Keratinocyte (primary cell): ENCODE measurements around the gene IGSF9. TPM values are rescaled to one million over a fixed set of nuclear protein-coding genes. Genes with fewer than 3 reads are reported as not detected.

Source experiments
- DNase-seq: peaks from one replicate; pipeline ENCODE4 v3.0.0-alpha.2; 2011; ENCODE audit warnings: low read depth, missing footprints, low spot score
- FAIRE-seq: peaks from 2 replicates; lab custom pipeline; 2011; peaks lifted over from hg19 to GRCh38; lab: Jason Lieb, UNC
- H2AFZ ChIP-seq: 2 replicates; pipeline ENCODE4 v1.6.0; 2012; ENCODE audit warnings: low read length, control low read depth, inconsistent platforms; ENCODE audit not compliant: control insufficient read depth
- H3K27ac ChIP-seq: 2 replicates; pipeline ENCODE4 v1.5.1; 2011; ENCODE audit warnings: low read length; ENCODE audit not compliant: control insufficient read depth, insufficient read depth
- H3K27me3 ChIP-seq: 3 replicates; pipeline ENCODE4 v1.6.0; 2011; ENCODE audit warnings: low read length; ENCODE audit not compliant: control insufficient read depth, insufficient read depth; ENCODE audit errors: extremely low read depth
- H3K36me3 ChIP-seq, 2 experiments: 2 replicates in 1 of 2; 3 replicates in 1 of 2; pipeline ENCODE4 v1.5.1; 2011; ENCODE audit warnings: low read length in 2 of 2, mild to moderate bottlenecking in 1 of 2; ENCODE audit not compliant: control insufficient read depth in 2 of 2, insufficient read depth in 2 of 2; ENCODE audit errors: extremely low read depth in 1 of 2
- H3K4me1 ChIP-seq: 3 replicates; pipeline ENCODE4 v1.5.1; 2011; ENCODE audit warnings: low read length; ENCODE audit not compliant: control insufficient read depth, insufficient read depth; ENCODE audit errors: extremely low read depth
- H3K4me2 ChIP-seq: 3 replicates; pipeline ENCODE4 v1.6.0; 2011; ENCODE audit warnings: low read depth, low read length; ENCODE audit not compliant: control insufficient read depth, insufficient read depth; ENCODE audit errors: extremely low read depth
- H3K4me3 ChIP-seq, 3 experiments: fragments of 200-600 bp in 1 of 3; sonication (generic) in 1 of 3; 2 replicates in 2 of 3; 3 replicates in 1 of 3; pipeline ENCODE4 v1.5.1; 2011 to 2016; ENCODE audit warnings: low read length in 3 of 3, mild to moderate bottlenecking in 3 of 3, control low read depth in 2 of 3, inconsistent platforms in 1 of 3, low read depth in 1 of 3, mixed read lengths in 1 of 3, mixed run types in 1 of 3, moderate library complexity in 1 of 3; ENCODE audit not compliant: control insufficient read depth in 2 of 3, insufficient read depth in 2 of 3; ENCODE audit errors: extremely low read depth in 1 of 3
- H3K79me2 ChIP-seq: 2 replicates; pipeline ENCODE4 v1.6.0; 2012; ENCODE audit warnings: low read length; ENCODE audit not compliant: control insufficient read depth, insufficient read depth
- H3K9ac ChIP-seq: 3 replicates; pipeline ENCODE4 v1.6.0; 2011; ENCODE audit warnings: low read length; ENCODE audit not compliant: control insufficient read depth, insufficient read depth; ENCODE audit errors: extremely low read depth
- H3K9me1 ChIP-seq: 3 replicates; pipeline ENCODE4 v1.6.0; 2011; ENCODE audit warnings: low read length; ENCODE audit not compliant: control insufficient read depth, insufficient read depth; ENCODE audit errors: extremely low read depth
- H3K9me3 ChIP-seq: 2 replicates; pipeline ENCODE4 v1.5.1; 2012; ENCODE audit warnings: low read depth, low read length; ENCODE audit not compliant: control insufficient read depth
- H4K20me1 ChIP-seq: 3 replicates; pipeline ENCODE4 v1.6.0; 2011; ENCODE audit warnings: low read length; ENCODE audit not compliant: control insufficient read depth, insufficient read depth; ENCODE audit errors: extremely low read depth
- CTCF ChIP-seq, 3 experiments: IDR thresholded peaks in 1 of 3; conservative IDR thresholded peaks in 1 of 3; optimal IDR thresholded peaks in 1 of 3; 2 replicates in 2 of 3; 3 replicates in 1 of 3; pipeline versions ENCODE3 to v1.5.1; 2011; ENCODE audit warnings: low read length in 3 of 3, mild to moderate bottlenecking in 3 of 3, moderate library complexity in 2 of 3, control low read depth in 1 of 3, inconsistent platforms in 1 of 3; ENCODE audit not compliant: insufficient read depth in 2 of 3; ENCODE audit errors: extremely low read depth in 1 of 3
- EZH2 ChIP-seq: IDR thresholded peaks from one replicate; pipeline ENCODE4 v1.6.1; 2012; ENCODE audit warnings: inconsistent platforms, mild to moderate bottlenecking, low read length, moderate library complexity
- dilution Hi-C: fragments of 300-500 bp; cut with MboI; formaldehyde crosslinking; loops from one replicate; pipeline ENCODE4 v1.7.0; 2020; ENCODE audit warnings: low sequenced_read_pairs; ENCODE audit not compliant: extremely low pct_ligation_motif_present
- polyA plus RNA-seq, 5 experiments: library from polyadenylated mRNA; depleted of rRNA in 3 of 5; stranded (reverse) in 3 of 5; stranded (forward) in 1 of 5; unstranded in 1 of 5; fragments of >200 nt; gene quantifications; 1 replicate in 1 of 5; 2 replicates in 3 of 5; 3 replicates in 1 of 5; pipeline versions ENCODE4 v1.2.1 to v1.2.3, GENCODE V29; 2011 to 2012; ENCODE audit warnings: missing spikeins in 2 of 5, low read depth in 1 of 5, low replicate concordance in 1 of 5

Gene IGSF9
- polyA plus RNA-seq, 1 donor (not counting 4 experiments of a cell fraction or from before 2014, with no cell fraction given) = 4.2 TPM

GRCh38 chr1:159986531-159986930 lies 41.1 kb upstream of the IGSF9 start:
- peaks cover 3% of the 10 kb centered on the region for H3K4me1 ChIP-seq
- H3K79me2 ChIP-seq = no peaks in the 10 kb centered on the region
- no peak for DNase-seq
- no peaks in the 10 kb centered on the region for H3K27me3 ChIP-seq
- no peaks in the 10 kb centered on the region for H3K9me1 ChIP-seq
- no peak overlapping the region for H3K9ac ChIP-seq
- no peaks in the 10 kb centered on the region for H3K9me3 ChIP-seq
- H3K27ac ChIP-seq = no peak overlapping the region
- H3K4me2 ChIP-seq = no peak overlapping the region
- no peak overlapping the region for H3K4me3 ChIP-seq
- H2AFZ ChIP-seq = no peak overlapping the region
- H3K36me3 ChIP-seq = peaks cover 6 to 7% of the 10 kb centered on the region in 2 experiments
- no peaks in the 10 kb centered on the region for H4K20me1 ChIP-seq
- FAIRE-seq = no peak
- dilution Hi-C loops = no loop called here
- TF ChIP-seq CTCF (optimal IDR thresholded peaks at IDR 0.05 in 1 of 3, IDR thresholded peaks at IDR 0.05 in 1 of 3, conservative IDR thresholded peaks at IDR 0.05 in 1 of 3; ENCODE audit: extremely low read depth in 1 of 3, insufficient read depth in 2 of 3, low read length in 3 of 3) (no peak), EZH2 (no peak)

- TF ChIP-seq CTCF (optimal IDR thresholded peaks at IDR 0.05 in 1 of 3, IDR thresholded peaks at IDR 0.05 in 1 of 3, conservative IDR thresholded peaks at IDR 0.05 in 1 of 3; ENCODE audit: extremely low read depth in 1 of 3, insufficient read depth in 2 of 3, low read length in 3 of 3) = no peak
- TF ChIP-seq EZH2 = no peak
- H3K36me3 ChIP-seq = peaks cover 10 to 12% of the 10 kb centered on the region in 2 experiments
- no peak overlapping the region for H3K4me2 ChIP-seq
- H4K20me1 ChIP-seq = no peaks in the 10 kb centered on the region
- H2AFZ ChIP-seq = no peak overlapping the region
- H3K27me3 ChIP-seq = no peaks in the 10 kb centered on the region
- no peaks in the 10 kb centered on the region for H3K9me1 ChIP-seq
- no peak for FAIRE-seq
- dilution Hi-C loops = no loop called here
- H3K4me3 ChIP-seq = no peak overlapping the region
- no peaks in the 10 kb centered on the region for H3K9me3 ChIP-seq
- no peak overlapping the region for H3K27ac ChIP-seq
- no peaks in the 10 kb centered on the region for H3K4me1 ChIP-seq
- H3K9ac ChIP-seq = no peak overlapping the region
- no peaks in the 10 kb centered on the region for H3K79me2 ChIP-seq
- no peak for DNase-seq
Observed at GRCh38 chr1:159986093-159986492, 40.7 kb upstream of the IGSF9 start.
